22Rv1 (cell line): ENCODE results near the gene SRGAP1.

Source experiments
- ZFX ChIP-seq: fragments of 450-650 bp; IDR thresholded peaks from 2 replicates; pipeline ENCODE4 v1.6.1; 2017; ENCODE audit warnings: antibody characterized with exemption, borderline replicate concordance
- TF ChIP-seq, protein P1 (sequence below): fragments of 450-650 bp; IDR thresholded peaks from 2 replicates; pipeline ENCODE4 v1.5.1; 2017; ENCODE audit warnings: mild to moderate bottlenecking

DNA sequence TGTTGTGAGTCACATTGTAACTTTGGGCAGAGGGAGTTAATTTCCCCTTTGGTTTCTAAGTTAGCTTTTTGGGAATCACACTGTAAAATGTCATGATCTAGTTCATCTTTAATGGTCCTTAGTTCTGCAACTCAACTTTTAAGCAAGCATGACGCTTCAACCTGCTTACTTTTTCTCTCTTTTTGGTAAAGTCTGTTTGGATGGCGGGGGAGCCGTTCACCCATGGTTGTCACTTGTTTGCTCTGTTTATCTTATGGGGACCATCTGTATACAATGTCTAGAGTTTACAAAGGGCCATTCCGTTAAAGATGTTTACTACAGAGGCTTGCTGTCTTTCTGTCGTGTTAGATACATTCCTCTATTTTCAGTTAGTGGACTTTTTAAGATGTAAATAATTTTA is 172.0 kb downstream of the SRGAP1 start:
- TF ChIP-seq, protein P1, sequence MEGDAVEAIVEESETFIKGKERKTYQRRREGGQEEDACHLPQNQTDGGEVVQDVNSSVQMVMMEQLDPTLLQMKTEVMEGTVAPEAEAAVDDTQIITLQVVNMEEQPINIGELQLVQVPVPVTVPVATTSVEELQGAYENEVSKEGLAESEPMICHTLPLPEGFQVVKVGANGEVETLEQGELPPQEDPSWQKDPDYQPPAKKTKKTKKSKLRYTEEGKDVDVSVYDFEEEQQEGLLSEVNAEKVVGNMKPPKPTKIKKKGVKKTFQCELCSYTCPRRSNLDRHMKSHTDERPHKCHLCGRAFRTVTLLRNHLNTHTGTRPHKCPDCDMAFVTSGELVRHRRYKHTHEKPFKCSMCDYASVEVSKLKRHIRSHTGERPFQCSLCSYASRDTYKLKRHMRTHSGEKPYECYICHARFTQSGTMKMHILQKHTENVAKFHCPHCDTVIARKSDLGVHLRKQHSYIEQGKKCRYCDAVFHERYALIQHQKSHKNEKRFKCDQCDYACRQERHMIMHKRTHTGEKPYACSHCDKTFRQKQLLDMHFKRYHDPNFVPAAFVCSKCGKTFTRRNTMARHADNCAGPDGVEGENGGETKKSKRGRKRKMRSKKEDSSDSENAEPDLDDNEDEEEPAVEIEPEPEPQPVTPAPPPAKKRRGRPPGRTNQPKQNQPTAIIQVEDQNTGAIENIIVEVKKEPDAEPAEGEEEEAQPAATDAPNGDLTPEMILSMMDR, result no peak
- TF ChIP-seq ZFX, result no peak
